Activated effector memory CD4-positive, alpha-beta T cell treated with anti-CD3 and anti-CD28 coated beads, Interleukin-2, amount 50 U/mL, for 16 hours (primary cell): ENCODE measurements around the gene EFEMP2.
"Not testable (repeated sequence)": the region's sequence is repeated elsewhere in the genome, so short reads cannot be mapped to it uniquely, and the experiment has no call there.

Source experiments
- DNase-seq: peaks from one replicate; pipeline ENCODE4 v3.0.0-alpha.2; 2020

Gene EFEMP2

DNA sequence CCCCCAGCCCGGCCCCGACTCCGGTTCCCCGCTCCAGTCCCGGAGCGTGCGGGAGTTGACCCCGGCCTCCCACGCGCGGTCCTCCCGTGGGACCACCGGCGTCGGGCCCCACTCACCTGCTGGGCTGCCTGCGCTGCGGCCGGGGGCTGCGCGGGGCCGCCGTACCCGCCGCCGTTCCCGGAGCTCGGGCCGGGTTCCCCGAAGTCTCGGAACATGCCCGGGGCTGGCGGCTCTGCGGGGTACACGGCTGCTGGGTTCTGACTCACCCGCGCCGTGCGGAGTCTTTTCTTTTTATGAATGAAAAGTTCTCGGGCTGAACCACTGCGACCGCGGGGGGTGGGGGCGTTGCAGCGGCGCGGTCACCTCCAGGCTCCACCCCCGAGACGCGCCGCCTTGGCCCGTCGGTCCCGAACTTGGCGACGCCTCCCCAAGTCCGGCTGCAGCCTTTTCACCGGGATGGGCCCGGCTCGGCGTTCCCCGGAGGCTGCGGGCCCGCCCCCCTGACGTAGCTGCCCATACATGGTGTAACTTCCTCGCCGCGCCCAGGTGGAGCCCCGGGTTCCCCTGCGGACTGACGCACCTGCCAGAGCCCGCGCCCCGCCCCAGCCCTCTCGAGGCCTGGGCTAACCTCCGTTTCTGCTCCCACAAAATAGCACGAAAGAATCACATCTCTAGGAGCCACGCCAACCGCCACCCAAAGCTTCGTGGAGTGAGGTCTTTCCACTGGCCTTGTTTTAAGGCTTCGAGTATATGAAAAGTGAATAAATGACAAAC is 27.7 kb upstream of the EFEMP2 start, which contains the start of gene FOSL1:
Gene FOSL1 (minus strand): TSS at position 264 of the 774 bp plus-strand sequence. CDS start 49 bp downstream, at position 215.
- peak; percentile 98 for DNase-seq

DNA sequence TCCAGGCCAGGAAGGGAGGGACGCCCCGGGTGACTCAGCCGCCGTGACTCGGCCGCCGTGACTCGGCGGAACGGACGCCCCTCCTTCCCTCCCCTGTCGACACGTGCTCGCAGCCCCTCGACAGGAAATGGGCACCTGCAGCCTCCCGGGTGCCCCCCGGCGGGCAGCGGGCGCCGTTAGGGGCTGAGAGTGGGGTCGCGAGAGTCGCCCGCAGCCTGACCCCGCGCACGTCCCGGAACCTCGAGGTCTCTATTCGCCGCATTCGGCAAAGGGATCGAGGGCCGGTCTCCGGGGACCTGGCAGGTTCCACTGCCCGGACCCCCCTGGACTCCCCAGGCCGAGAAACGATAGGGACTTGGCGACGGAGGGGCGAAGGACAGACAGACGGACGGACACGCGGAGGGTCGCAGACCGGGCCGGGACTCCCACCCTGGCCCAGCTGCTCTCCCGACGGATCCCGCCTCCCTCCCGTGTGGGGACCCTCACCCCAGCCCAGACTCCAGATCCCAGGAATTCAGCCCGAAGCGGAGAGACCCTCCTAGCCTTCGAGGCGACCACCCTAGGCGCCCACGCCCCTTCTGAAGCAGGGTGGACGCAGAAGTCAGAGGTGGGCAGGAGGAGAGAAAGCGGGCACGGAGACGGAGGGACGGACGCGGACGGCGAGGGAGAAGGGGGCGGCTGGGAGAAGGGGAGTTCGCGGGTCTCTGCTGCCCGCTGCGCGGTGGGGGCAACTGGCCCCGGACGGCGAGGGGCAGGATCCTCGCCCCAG is 26.9 kb upstream of the EFEMP2 start:
- peak; percentile 90 for DNase-seq

GRCh38 chr11:65898656-65899355 is 26.2 kb upstream of the EFEMP2 start:
- DNase-seq, result no peak

GRCh38 chr11:65897020-65897471 is 24.4 kb upstream of the EFEMP2 start:
- DNase-seq, result no peak

- no peak for DNase-seq
These were observed 23.7 kb upstream of the EFEMP2 start for GRCh38 chr11:65896034-65896999.

DNA sequence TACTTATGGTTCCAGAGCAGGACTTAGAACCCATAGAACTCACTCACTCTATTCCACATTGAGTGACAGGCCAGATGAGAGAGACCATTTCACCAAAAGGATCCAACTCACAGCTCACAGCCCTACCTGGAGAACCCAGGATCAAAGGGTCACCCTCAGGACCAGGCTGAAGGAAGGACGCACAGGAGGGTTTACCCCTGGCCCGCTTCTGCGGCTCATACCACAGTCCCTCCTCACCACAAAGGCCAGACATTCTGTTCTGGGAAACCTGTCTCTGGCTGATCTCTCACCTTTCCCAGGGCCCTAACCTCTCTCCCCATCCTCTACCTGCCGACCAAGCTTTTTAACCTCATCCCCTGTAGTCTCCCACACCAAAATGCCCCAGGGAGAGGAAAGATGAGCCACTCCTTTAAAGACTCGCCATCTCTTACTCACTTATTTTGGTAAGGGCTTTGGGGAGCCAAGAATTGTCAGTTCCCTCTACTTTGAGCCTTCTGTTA is 22.9 kb upstream of the EFEMP2 start:
- no peak for DNase-seq

- DNase-seq, result peak; percentile 79
These were observed 21.5 kb upstream of the EFEMP2 start for GRCh38 chr11:65894034-65894591.

GRCh38 chr11:65892661-65893317 is 20.2 kb upstream of the EFEMP2 start:
- DNase-seq, result no peak

GRCh38 chr11:65892137-65892540 is 19.5 kb upstream of the EFEMP2 start:
- not testable (repeated sequence) for DNase-seq

GRCh38 chr11:65891219-65892136 is 18.9 kb upstream of the EFEMP2 start:
- peak; percentile 74 for DNase-seq

GRCh38 chr11:65890324-65891218 is 18.0 kb upstream of the EFEMP2 start, which contains the start of gene CCDC85B:
TSS of gene CCDC85B (plus strand) at chr11:65890673. CDS start at chr11:65890784, 111 bp downstream.
- DNase-seq, result peak; percentile 99

DNA sequence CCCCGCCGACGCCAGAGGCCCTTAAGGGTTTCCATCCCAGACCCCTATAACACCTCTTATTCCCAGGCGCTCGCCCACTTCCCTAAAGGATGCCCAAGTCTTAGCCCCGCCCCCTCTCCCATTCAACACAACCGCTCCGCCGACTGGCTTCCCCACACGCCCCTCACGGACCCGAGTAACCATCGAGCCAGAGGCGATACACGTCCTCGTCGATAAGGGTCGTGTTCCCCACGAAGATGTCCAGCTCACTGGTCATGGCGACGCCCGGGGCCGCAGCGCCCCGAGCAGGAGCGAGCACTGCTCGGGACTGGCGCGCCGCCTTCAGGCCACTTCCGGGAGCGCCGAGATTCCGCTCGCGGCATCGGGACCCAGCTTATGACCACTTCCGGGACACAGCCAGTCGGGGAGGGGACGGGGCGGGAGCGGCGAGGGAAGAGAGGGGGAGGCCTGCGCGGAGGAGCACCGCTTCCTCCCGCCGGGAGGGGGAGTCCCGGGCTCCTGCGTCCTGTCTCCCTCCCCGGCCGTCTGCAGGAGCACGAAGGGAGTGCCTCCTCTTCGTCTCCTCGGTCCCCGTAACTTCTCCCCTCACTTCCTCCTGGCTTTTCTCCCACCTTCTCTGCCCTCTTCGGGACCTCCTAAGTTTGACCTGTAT is 15.7 kb upstream of the EFEMP2 start, which contains the start of gene FIBP:
Gene FIBP (minus strand): TSS at position 309 of the 652 bp plus-strand sequence. CDS start 53 bp downstream, at position 256.
- peak; percentile 98 for DNase-seq

DNA sequence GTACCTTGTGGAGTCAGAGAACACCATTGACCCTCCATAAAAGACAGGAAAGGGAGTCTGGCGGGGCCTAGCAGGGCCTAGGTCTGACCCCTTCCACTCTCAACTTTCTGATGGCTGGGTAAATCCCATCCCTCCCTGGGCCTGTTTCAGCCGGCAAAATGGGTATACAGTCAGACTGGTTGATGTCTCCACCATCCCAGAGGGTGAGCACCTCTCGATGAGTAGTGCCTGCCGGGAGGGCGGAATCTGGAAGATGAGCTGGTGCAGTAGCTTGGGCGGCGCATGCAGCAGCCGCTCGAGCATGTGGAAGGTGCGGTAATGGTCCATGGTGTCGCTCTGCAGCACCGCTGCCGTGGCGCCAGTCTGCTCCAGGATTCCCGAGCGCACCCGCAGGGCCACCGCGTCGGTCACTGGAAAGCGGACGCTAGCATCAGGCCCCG is 15.1 kb upstream of the EFEMP2 start:
- no peak for DNase-seq

GRCh38 chr11:65886826-65887722 is 14.5 kb upstream of the EFEMP2 start:
- no peak for DNase-seq

DNA sequence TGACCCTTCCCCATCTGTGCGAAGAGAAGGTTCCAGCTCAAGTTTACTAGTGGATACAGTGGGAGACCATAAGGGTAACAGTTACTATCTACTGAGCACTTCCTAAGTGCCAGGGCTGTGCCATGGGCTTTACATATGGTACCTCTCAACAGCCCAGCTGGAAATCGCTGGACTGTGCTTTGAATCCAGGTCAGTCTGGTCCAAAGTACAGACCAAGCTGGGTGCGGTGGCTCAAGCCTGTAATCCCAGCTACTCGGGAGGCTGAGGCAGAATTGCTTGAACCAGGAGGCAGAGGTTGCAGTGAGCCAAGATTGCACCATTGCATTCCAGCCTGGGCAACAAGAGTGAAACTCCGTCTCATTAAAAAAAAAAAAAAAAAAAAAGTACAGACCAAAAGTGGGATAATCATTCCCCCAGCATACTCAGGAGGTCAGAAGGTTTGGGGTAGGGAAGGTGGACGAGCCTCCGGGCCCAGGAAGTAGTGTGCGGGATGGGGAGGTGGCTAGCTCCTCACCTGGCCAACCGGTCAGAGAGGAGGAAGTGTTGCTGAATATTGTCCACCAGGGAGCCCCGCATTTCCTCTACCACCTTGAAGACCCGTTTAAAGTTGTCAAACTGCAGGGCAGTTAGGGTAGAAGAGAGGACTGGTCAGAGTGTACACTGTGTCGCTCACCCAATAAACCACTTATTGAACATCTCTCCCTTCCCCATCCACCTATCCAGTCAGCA is 13.4 kb upstream of the EFEMP2 start:
- DNase-seq, result no peak

GRCh38 chr11:65885231-65885630 is 12.6 kb upstream of the EFEMP2 start:
- DNase-seq, result no peak
